H1 (cell line): Measurements from ENCODE around the gene SERAC1. TPM values are rescaled to one million over a fixed set of nuclear protein-coding genes. Genes with fewer than 3 reads are reported as not detected.

Source experiments
- CTCF ChIA-PET: fragments of 300-600 bp; sonication (Branson Sonifier 250); formaldehyde crosslinking; loops from one replicate; lab custom pipeline; 2021; ENCODE audit not compliant: partially characterized antibody; lab: Charles Lee
- POLR2A ChIA-PET: fragments of 300-600 bp; sonication (Branson Sonifier 250); formaldehyde crosslinking; loops from one replicate; lab custom pipeline; 2021; ENCODE audit warnings: inconsistent platforms; ENCODE audit not compliant: partially characterized antibody; lab: Charles Lee
- DNase-seq, 2 experiments: peaks; one replicate each; pipeline versions ENCODE4 v3.0.0 to v3.0.0-alpha.2; 2010 to 2022; ENCODE audit warnings: low spot score in 2 of 2, low read depth in 1 of 2, mixed read lengths in 1 of 2
- FAIRE-seq: peaks from 2 replicates; lab custom pipeline; 2011; peaks lifted over from hg19 to GRCh38; lab: Jason Lieb, UNC
- H2AFZ ChIP-seq: 2 replicates; pipeline ENCODE4 v1.8.1; 2012; ENCODE audit warnings: low read length, inconsistent platforms
- H2AK5ac ChIP-seq: 2 replicates; pipeline ENCODE4 v1.6.1; 2013; ENCODE audit warnings: low read depth, low read length
- H2BK120ac ChIP-seq: replicated peaks from 2 replicates; pipeline ENCODE3; 2013; ENCODE audit warnings: low read depth, low read length, inconsistent platforms
- H2BK12ac ChIP-seq: 2 replicates; pipeline ENCODE4 v1.6.1; 2013; ENCODE audit warnings: low read depth, low read length
- H2BK15ac ChIP-seq: 2 replicates; pipeline ENCODE4 v1.6.1; 2013; ENCODE audit warnings: low read length
- H2BK20ac ChIP-seq: 2 replicates; pipeline ENCODE4 v1.6.1; 2013; ENCODE audit warnings: low read length
- H2BK5ac ChIP-seq: 2 replicates; pipeline ENCODE4 v1.6.1; 2013; ENCODE audit warnings: low read depth, low read length
- H3K14ac ChIP-seq: 2 replicates; pipeline ENCODE4 v1.6.1; 2013; ENCODE audit warnings: inconsistent platforms; ENCODE audit not compliant: insufficient read length
- H3K18ac ChIP-seq: 2 replicates; pipeline ENCODE4 v1.6.1; 2013; ENCODE audit warnings: low read length; ENCODE audit errors: extremely low read depth
- H3K23ac ChIP-seq: 2 replicates; pipeline ENCODE4 v1.6.1; 2013; ENCODE audit warnings: inconsistent platforms; ENCODE audit not compliant: insufficient read length
- H3K23me2 ChIP-seq: 2 replicates; pipeline ENCODE4 v1.6.1; 2013; ENCODE audit warnings: low read depth, low read length
- H3K27ac ChIP-seq: 2 replicates; pipeline ENCODE4 v1.6.1; 2011; ENCODE audit warnings: low read depth, low read length, inconsistent platforms
- H3K27me3 ChIP-seq, 4 experiments: replicated peaks in 1 of 4; 1 replicate in 1 of 4; 2 replicates in 3 of 4; pipeline versions ENCODE4 v1.6.1 to v1.8.1; 2011 to 2013; ENCODE audit warnings: low read length in 3 of 4, mild to moderate bottlenecking in 3 of 4, inconsistent platforms in 2 of 4, mixed read lengths in 2 of 4, moderate library complexity in 1 of 4; ENCODE audit not compliant: control insufficient read depth in 3 of 4, insufficient read depth in 3 of 4; ENCODE audit errors: extremely low read depth in 1 of 4
- H3K36me3 ChIP-seq, 4 experiments: 2 replicates each; pipeline versions ENCODE4 v1.6.1 to v1.8.1; 2011 to 2013; ENCODE audit warnings: mild to moderate bottlenecking in 4 of 4, low read length in 3 of 4, moderate library complexity in 2 of 4, control low read depth in 1 of 4, inconsistent platforms in 1 of 4; ENCODE audit not compliant: insufficient read depth in 4 of 4, control insufficient read depth in 2 of 4
- H3K4ac ChIP-seq: replicated peaks from 2 replicates; pipeline ENCODE3; 2013; ENCODE audit warnings: low read length, low read depth, mixed read lengths, inconsistent platforms; ENCODE audit not compliant: insufficient read length
- H3K4me1 ChIP-seq, 4 experiments: replicated peaks in 1 of 4; 1 replicate in 1 of 4; 2 replicates in 3 of 4; pipeline versions ENCODE4 v1.6.1 to v1.8.1; 2011 to 2013; ENCODE audit warnings: low read length in 3 of 4, inconsistent platforms in 2 of 4, mixed read lengths in 1 of 4; ENCODE audit not compliant: insufficient read depth in 4 of 4, control insufficient read depth in 3 of 4
- H3K4me2 ChIP-seq, 2 experiments: 2 replicates each; pipeline versions ENCODE4 v1.6.1 to v1.8.1; 2011 to 2013; ENCODE audit warnings: low read depth in 2 of 2, low read length in 2 of 2, control low read depth in 1 of 2, inconsistent platforms in 1 of 2, mild to moderate bottlenecking in 1 of 2; ENCODE audit not compliant: insufficient read depth in 1 of 2
- H3K4me3 ChIP-seq, 4 experiments: fragments of 200-600, 300-600 bp in 1 of 4; sonication (generic), shearing (Covaris generic), sonication (Bioruptor Twin) in 1 of 4; 2 replicates each; pipeline versions ENCODE4 v1.5.1 to v1.8.1; 2011 to 2016; ENCODE audit warnings: low read length in 4 of 4, low read depth in 3 of 4, control low read depth in 2 of 4, inconsistent platforms in 2 of 4, mild to moderate bottlenecking in 2 of 4, mixed read lengths in 1 of 4, moderate library complexity in 1 of 4; ENCODE audit not compliant: insufficient read depth in 2 of 4; ENCODE audit errors: extremely low read depth in 1 of 4
- H3K56ac ChIP-seq: replicated peaks from 2 replicates; pipeline ENCODE3; 2013; ENCODE audit warnings: low read depth, mild to moderate bottlenecking, mixed read lengths, low read length, inconsistent platforms; ENCODE audit not compliant: insufficient read length
- H3K79me1 ChIP-seq: 2 replicates; pipeline ENCODE4 v1.6.1; 2013; ENCODE audit warnings: low read depth, low read length, control low read depth
- H3K79me2 ChIP-seq, 2 experiments: 2 replicates each; pipeline versions ENCODE4 v1.6.1 to v1.8.1; 2012 to 2013; ENCODE audit warnings: low read length in 2 of 2, mild to moderate bottlenecking in 2 of 2, inconsistent platforms in 1 of 2; ENCODE audit not compliant: insufficient read depth in 2 of 2, control insufficient read depth in 1 of 2
- H3K9ac ChIP-seq, 4 experiments: replicated peaks in 1 of 4; 1 replicate in 1 of 4; 2 replicates in 3 of 4; pipeline versions ENCODE4 v1.6.1 to v1.8.1; 2011 to 2013; ENCODE audit warnings: low read depth in 3 of 4, low read length in 3 of 4, control low read depth in 2 of 4, mild to moderate bottlenecking in 2 of 4, moderate library complexity in 2 of 4, inconsistent platforms in 1 of 4; ENCODE audit errors: extremely low read depth in 1 of 4
- H3K9me3 ChIP-seq, 2 experiments: 2 replicates each; pipeline versions ENCODE4 v1.6.1 to v1.8.1; 2012 to 2013; ENCODE audit warnings: mild to moderate bottlenecking in 2 of 2, moderate library complexity in 2 of 2, control low read depth in 1 of 2, inconsistent platforms in 1 of 2, low read depth in 1 of 2, low read length in 1 of 2, mixed read lengths in 1 of 2; ENCODE audit not compliant: insufficient read depth in 2 of 2
- H4K20me1 ChIP-seq, 2 experiments: replicated peaks in 1 of 2; 2 replicates each; pipeline versions ENCODE3 to v1.8.1; 2011 to 2013; ENCODE audit warnings: inconsistent platforms in 2 of 2, low read length in 2 of 2, mild to moderate bottlenecking in 1 of 2; ENCODE audit not compliant: insufficient read depth in 2 of 2, control insufficient read depth in 1 of 2
- H4K5ac ChIP-seq: 2 replicates; pipeline ENCODE4 v1.6.1; 2013; ENCODE audit warnings: low read length, low read depth, mixed read lengths, inconsistent platforms; ENCODE audit not compliant: insufficient read length
- H4K8ac ChIP-seq: 2 replicates; pipeline ENCODE4 v1.8.0; 2013; ENCODE audit warnings: mild to moderate bottlenecking, moderate library complexity, low read length, inconsistent platforms; ENCODE audit not compliant: insufficient read depth; ENCODE audit errors: extremely low read depth
- H4K91ac ChIP-seq: replicated peaks from 2 replicates; pipeline ENCODE3; 2013; ENCODE audit warnings: low read length, mixed read lengths, inconsistent platforms; ENCODE audit not compliant: insufficient read length
- ASH2L ChIP-seq: fragments of 200-600, 300-600 bp; sonication (generic); IDR thresholded peaks from one replicate; pipeline ENCODE4 v1.7.1; 2017; ENCODE audit warnings: low read length
- EZH2 ChIP-seq: fragments of 200-600 bp; sonication (generic); IDR thresholded peaks from 2 replicates; pipeline ENCODE4 v1.7.1; 2012; ENCODE audit warnings: low read depth, mild to moderate bottlenecking, moderate library complexity, low read length, inconsistent platforms; ENCODE audit not compliant: severe bottlenecking
- NRF1 ChIP-seq: IDR thresholded peaks from 2 replicates; pipeline ENCODE4 v1.6.1; 2011; ENCODE audit warnings: mild to moderate bottlenecking, low read depth, low read length, improper control_type of control experiment
- PHF8 ChIP-seq: fragments of 200-600 bp; sonication (generic); conservative IDR thresholded peaks from 2 replicates; pipeline ENCODE4 v1.7.1; 2012; ENCODE audit warnings: low read depth, mild to moderate bottlenecking, inconsistent platforms, low read length, moderate library complexity
- RFX5 ChIP-seq: IDR thresholded peaks from 2 replicates; pipeline ENCODE4 v1.6.1; 2011; ENCODE audit warnings: low read depth, low read length, improper control_type of control experiment, borderline replicate concordance
- WGBS, 2 experiments: shearing (Covaris generic) in 1 of 2; methylation state at CpG; one replicate each; pipeline versions ENCODE4 v1.1.6 to v1.1.7; 2013 to 2015; ENCODE audit warnings: low lambda C conversion rate in 2 of 2, mixed read lengths in 2 of 2, inconsistent platforms in 1 of 2, low coverage in 1 of 2, missing lambda C conversion rate in 1 of 2; ENCODE audit not compliant: insufficient replicate concordance in 2 of 2, insufficient coverage in 1 of 2, insufficient read length in 1 of 2; ENCODE audit errors: extremely low coverage in 1 of 2, missing lambda C conversion rate in 1 of 2; 5-methylcytosine and 5-hydroxymethylcytosine counted together
- long read RNA-seq, 2 experiments: library from RNA in 1 of 2; library from capped mRNA in 1 of 2; stranded (forward); transcript quantifications; one replicate each; pipeline ENCODE4 v2.0.0, GENCODE V29; 2021; ENCODE audit warnings: inconsistent platforms in 1 of 2
- polyA minus RNA-seq, 3 experiments: library from RNA; depleted of rRNA, polyadenylated mRNA; stranded (reverse); fragments of >200 nt; gene quantifications; 1 replicate in 2 of 3; 2 replicates in 1 of 3; pipeline ENCODE4 v1.2.3, GENCODE V29; 2011
- polyA plus RNA-seq, 7 experiments: library from polyadenylated mRNA; depleted of rRNA in 3 of 7; stranded (reverse) in 5 of 7; unstranded in 2 of 7; fragments of >200 nt in 5 of 7; fragments of 200-250 nt in 2 of 7; gene quantifications; 1 replicate in 5 of 7; 2 replicates in 1 of 7; 4 replicates in 1 of 7; pipeline versions ENCODE4 v1.2.1 to v1.2.3, GENCODE V29; 2011 to 2013; ENCODE audit warnings: missing spikeins in 2 of 7, mixed read lengths in 2 of 7
- total RNA-seq: library from RNA; stranded (reverse); fragmentation: NEBNext Ultra II Directional; extraction: Animal tissue kit (Norgen Biotek cat#: 25700); gene quantifications from 2 replicates; pipeline ENCODE4 v1.2.1, GENCODE V29; 2021

SERAC1 gene
- total RNA-seq = 9.0 and 10.2 TPM in 2 replicates
- polyA plus RNA-seq (2011; rRNA removed) = 4.1 and 7.3 TPM in 2 replicates
- polyA plus RNA-seq (2011; cell fraction: cytosol; rRNA removed) = 7.5 TPM
- 3.7 TPM for polyA plus RNA-seq (2011; cell fraction: nucleus; rRNA removed)
- polyA plus RNA-seq (2012, experiment 1 of 2) = 7.1 to 10.1 TPM (median 8.6 TPM) in 4 replicates
- 0.92 TPM for polyA plus RNA-seq (2012, experiment 2 of 2)
- 3.3 TPM for polyA plus RNA-seq (2013, experiment 1 of 2)
- 3.2 TPM for polyA plus RNA-seq (2013, experiment 2 of 2)
- 12.5 and 13.8 TPM in 2 replicates for polyA minus RNA-seq (2011; rRNA and poly(A)+ RNA removed)
- 9.0 TPM for polyA minus RNA-seq (2011; cell fraction: cytosol; rRNA and poly(A)+ RNA removed)
- 10.2 TPM for polyA minus RNA-seq (2011; cell fraction: nucleus; rRNA and poly(A)+ RNA removed)
- long read RNA-seq, experiment 1, partial matches to known transcripts = 0 of 4 reads
- long read RNA-seq, experiment 1, other reads (novel, unspliced or antisense) = 4 of 4 reads
- long read RNA-seq, experiment 2, partial matches to known transcripts = 2 of 3 reads
- long read RNA-seq, experiment 2, other reads (novel, unspliced or antisense) = 0 of 3 reads

- H4K20me1 ChIP-seq = peaks cover 0 to 2% of the 10 kb centered on the region in 2 experiments
- TF ChIP-seq PHF8 (peak; percentile 50; the same call in 1 of the 2 replicates), RFX5 (no peak), NRF1 (no peak), EZH2 (peak; percentile 18), ASH2L (peak; percentile 81)
- DNase-seq (no peak), FAIRE-seq (no peak)
- no peaks in the 10 kb centered on the region; a peak in 2 of 7 replicates for H3K27me3 ChIP-seq
- H2BK120ac ChIP-seq = peak within 1 kb of the TSS; percentile 43
- H2AK5ac ChIP-seq = no peak within 1 kb of the TSS
- H3K56ac ChIP-seq = peak within 1 kb of the TSS; percentile 85
- ChIA-PET POLR2A (interaction anchor here (0.5 to 1.0 kb wide), 3 partner anchors 19 to 1909 kb away, joined by 3 read pairs; no protein-coding TSS in a partner anchor), CTCF (interaction anchor here (0.6 to 1.3 kb wide), 4 partner anchors 15 to 948 kb away, joined by 3 to 5 read pairs (median 4); no protein-coding TSS in a partner anchor)
- no peak within 1 kb of the TSS for H3K4ac ChIP-seq
- no peak within 1 kb of the TSS for H3K27ac ChIP-seq
- WGBS, 2 experiments = 3% methylated on average over 10 of the region's 29 CpGs; no CpG with 5 or more reads in 1 of the 2 experiments
- no peaks in the 10 kb centered on the region for H3K79me2 ChIP-seq
- H3K18ac ChIP-seq = peak within 1 kb of the TSS; percentile 88
- peak within 1 kb of the TSS; percentile 5; the same call in 1 of the 2 replicates for H2AFZ ChIP-seq
- H2BK15ac ChIP-seq = peak within 1 kb of the TSS; percentile 65; the same call in 1 of the 2 replicates
- no peaks in the 10 kb centered on the region for H3K79me1 ChIP-seq
- H2BK5ac ChIP-seq = 0 out of 2 replicates have a peak within 1 kb of the TSS, but pooled peaks have one; percentile 48
- H4K91ac ChIP-seq = peak within 1 kb of the TSS; percentile 45
- H4K5ac ChIP-seq = peak within 1 kb of the TSS; percentile 57
- H2BK20ac ChIP-seq = no peak within 1 kb of the TSS
- no peak within 1 kb of the TSS for H3K23ac ChIP-seq
- H3K4me1 ChIP-seq = peaks cover 0 to under 1% (median 0%) of the 10 kb centered on the region in 4 experiments; a peak in 2 of 7 replicates
- peak within 1 kb of the TSS; percentile 53; the same call in 1 of the 2 replicates for H2BK12ac ChIP-seq
- H3K9ac ChIP-seq = peak within 1 kb of the TSS in 3 of 4 experiments; percentile 38 to 67 (median 64); a peak in 6 of 7 replicates
- H4K8ac ChIP-seq = peak within 1 kb of the TSS; percentile 88
- no peak within 1 kb of the TSS for H3K14ac ChIP-seq
- H3K9me3 ChIP-seq = no peaks in the 10 kb centered on the region
- no peaks in the 10 kb centered on the region for H3K36me3 ChIP-seq
- H3K4me3 ChIP-seq = peak within 1 kb of the TSS; percentile 78 to 82 (median 80)
- H3K4me2 ChIP-seq = peak within 1 kb of the TSS; percentile 77 to 78
- H3K23me2 ChIP-seq = peaks cover 3% of the 10 kb centered on the region; the same call in 1 of the 2 replicates
Observed at GRCh38 chr6:158168040-158168289, at the start of gene SERAC1. SERAC1 (minus strand) TSS chr6:158168262; CDS start chr6:158158363, 9,899 bp downstream.
